Measurements from ENCODE around the gene OXCT1. TPM values are rescaled to one million over a fixed set of nuclear protein-coding genes. Genes with fewer than 3 reads are reported as not detected.

OXCT1 gene
- total RNA-seq, 1 experiment from 2014 or later = 14.2 TPM

DNA sequence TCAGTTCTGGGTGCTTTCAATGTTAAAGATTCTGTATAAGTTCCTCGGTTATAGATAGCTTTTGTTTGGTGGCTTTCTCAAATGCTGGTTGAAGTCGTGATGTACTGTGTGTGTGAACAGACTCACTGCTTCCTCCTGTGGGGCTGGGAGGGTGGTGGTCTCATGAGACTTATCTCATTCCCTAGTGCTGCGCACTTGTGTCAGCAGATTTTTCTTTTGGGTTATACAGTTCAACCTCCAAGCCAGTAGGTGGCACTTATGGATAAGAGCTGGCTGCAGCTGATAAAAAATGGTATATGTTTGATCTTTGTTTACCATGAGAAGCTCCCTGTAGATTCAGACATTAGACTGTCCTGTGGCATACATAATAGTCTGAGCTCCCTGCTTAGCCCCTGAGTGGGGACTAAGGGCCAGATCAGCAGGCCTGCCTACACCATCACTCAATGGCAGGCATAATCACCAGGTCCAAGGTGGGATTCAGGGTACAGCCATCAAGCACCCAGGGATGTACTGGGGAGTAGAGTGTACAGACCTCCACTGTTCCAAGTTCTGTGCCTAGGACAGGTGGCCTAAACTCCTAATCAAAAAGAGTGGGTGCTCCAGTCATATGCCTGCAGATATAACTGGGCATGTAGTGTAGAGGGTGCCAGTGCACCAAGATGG lies 174.2 kb downstream of the OXCT1 start:
- Mint-ChIP-seq H3K27me3 (ENCODE audit: unreplicated experiment) (no peaks in the 10 kb centered on the region), H3K9me3 (ENCODE audit: low read depth, unreplicated experiment) (no peaks in the 10 kb centered on the region), H3K27ac (ENCODE audit: unreplicated experiment) (no peak overlapping the region), H3K4me1 (ENCODE audit: low read depth, unreplicated experiment) (no peaks in the 10 kb centered on the region), H3K4me3 (ENCODE audit: low read depth, unreplicated experiment) (no peak overlapping the region), H3K36me3 (ENCODE audit: insufficient read depth, unreplicated experiment) (no peaks in the 10 kb centered on the region)
- TF ChIP-seq, protein P1, sequence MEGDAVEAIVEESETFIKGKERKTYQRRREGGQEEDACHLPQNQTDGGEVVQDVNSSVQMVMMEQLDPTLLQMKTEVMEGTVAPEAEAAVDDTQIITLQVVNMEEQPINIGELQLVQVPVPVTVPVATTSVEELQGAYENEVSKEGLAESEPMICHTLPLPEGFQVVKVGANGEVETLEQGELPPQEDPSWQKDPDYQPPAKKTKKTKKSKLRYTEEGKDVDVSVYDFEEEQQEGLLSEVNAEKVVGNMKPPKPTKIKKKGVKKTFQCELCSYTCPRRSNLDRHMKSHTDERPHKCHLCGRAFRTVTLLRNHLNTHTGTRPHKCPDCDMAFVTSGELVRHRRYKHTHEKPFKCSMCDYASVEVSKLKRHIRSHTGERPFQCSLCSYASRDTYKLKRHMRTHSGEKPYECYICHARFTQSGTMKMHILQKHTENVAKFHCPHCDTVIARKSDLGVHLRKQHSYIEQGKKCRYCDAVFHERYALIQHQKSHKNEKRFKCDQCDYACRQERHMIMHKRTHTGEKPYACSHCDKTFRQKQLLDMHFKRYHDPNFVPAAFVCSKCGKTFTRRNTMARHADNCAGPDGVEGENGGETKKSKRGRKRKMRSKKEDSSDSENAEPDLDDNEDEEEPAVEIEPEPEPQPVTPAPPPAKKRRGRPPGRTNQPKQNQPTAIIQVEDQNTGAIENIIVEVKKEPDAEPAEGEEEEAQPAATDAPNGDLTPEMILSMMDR (IDR thresholded peaks at IDR 0.05; ENCODE audit: unreplicated experiment) = no peak
- CTCF ChIA-PET = interaction anchor here (0.6 to 1.4 kb wide), 2 partner anchors 142 to 148 kb away, joined by 3 to 8 read pairs; no protein-coding TSS in a partner anchor
- no TSS peak for BruUV-seq (replicated peaks)
- no peak for DNase-seq
- intact Hi-C loops (cut with micrococcal nuclease; ENCODE audit: unreplicated experiment) = loop anchor here (1.0 kb wide), 1 partner anchor 147 kb away; no protein-coding TSS in a partner anchor

DNA sequence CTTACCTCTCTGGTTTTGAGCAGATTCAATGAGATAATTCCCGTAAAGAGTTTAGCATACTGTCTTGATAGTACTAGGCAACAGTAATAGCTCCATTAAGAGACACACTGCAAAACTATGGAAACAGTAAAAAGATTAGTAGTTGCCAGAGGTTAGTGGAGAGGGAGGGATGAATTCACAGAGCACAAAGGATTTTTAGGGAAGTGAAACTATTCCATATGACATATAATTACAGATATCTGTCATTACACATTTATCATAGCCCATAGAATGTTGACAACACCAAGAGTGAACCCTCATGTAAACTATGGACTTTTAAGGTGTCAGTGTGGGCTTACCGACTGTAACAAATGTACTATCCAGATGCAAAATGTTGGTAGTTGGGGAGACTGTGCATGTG lies 183.5 kb downstream of the OXCT1 start:
- CTCF ChIA-PET = no interaction called here
- H3K27me3 Mint-ChIP-seq (ENCODE audit: unreplicated experiment) = no peaks in the 10 kb centered on the region
- H3K27ac Mint-ChIP-seq (ENCODE audit: unreplicated experiment) = no peak overlapping the region
- H3K36me3 Mint-ChIP-seq (ENCODE audit: insufficient read depth, unreplicated experiment) = no peaks in the 10 kb centered on the region
- H3K9me3 Mint-ChIP-seq (ENCODE audit: low read depth, unreplicated experiment) = no peaks in the 10 kb centered on the region
- H3K4me3 Mint-ChIP-seq (ENCODE audit: low read depth, unreplicated experiment) = no peak overlapping the region
- TF ChIP-seq, protein P1 (IDR thresholded peaks at IDR 0.05; ENCODE audit: unreplicated experiment) = no peak
- no peak for DNase-seq
- H3K4me1 Mint-ChIP-seq (ENCODE audit: low read depth, unreplicated experiment) = no peaks in the 10 kb centered on the region
- intact Hi-C loops (cut with micrococcal nuclease; ENCODE audit: unreplicated experiment) = no loop called here
- BruUV-seq (replicated peaks) = no TSS peak

DNA sequence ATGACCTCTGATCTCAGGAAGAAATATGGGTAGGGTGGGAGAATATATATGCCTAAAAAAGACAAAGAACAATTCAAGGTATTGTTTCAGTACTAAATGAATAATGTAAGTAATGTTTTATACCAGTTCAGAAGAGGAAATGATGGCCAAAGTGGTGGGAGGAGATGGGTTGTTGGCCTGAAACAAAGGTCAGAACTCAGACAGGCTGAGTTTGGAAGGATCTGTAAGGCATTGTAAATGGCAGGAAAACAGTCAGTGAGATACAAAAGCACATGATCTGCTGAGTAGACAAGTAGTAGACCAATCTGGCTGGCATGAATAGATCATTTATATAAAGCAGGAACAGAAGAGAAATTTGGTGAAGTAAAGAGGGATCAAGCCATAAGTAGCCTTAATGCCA lies 184.0 kb downstream of the OXCT1 start:
- Mint-ChIP-seq H3K4me1 (ENCODE audit: low read depth, unreplicated experiment) (no peaks in the 10 kb centered on the region), H3K4me3 (ENCODE audit: low read depth, unreplicated experiment) (no peak overlapping the region), H3K27ac (ENCODE audit: unreplicated experiment) (no peak overlapping the region), H3K9me3 (ENCODE audit: low read depth, unreplicated experiment) (no peaks in the 10 kb centered on the region), H3K36me3 (ENCODE audit: insufficient read depth, unreplicated experiment) (no peaks in the 10 kb centered on the region), H3K27me3 (ENCODE audit: unreplicated experiment) (no peaks in the 10 kb centered on the region)
- BruUV-seq (replicated peaks) = no TSS peak
- intact Hi-C loops (cut with micrococcal nuclease; ENCODE audit: unreplicated experiment) = no loop called here
- DNase-seq = no peak
- CTCF ChIA-PET = no interaction called here
- TF ChIP-seq, protein P1 (IDR thresholded peaks at IDR 0.05; ENCODE audit: unreplicated experiment) = no peak

DNA sequence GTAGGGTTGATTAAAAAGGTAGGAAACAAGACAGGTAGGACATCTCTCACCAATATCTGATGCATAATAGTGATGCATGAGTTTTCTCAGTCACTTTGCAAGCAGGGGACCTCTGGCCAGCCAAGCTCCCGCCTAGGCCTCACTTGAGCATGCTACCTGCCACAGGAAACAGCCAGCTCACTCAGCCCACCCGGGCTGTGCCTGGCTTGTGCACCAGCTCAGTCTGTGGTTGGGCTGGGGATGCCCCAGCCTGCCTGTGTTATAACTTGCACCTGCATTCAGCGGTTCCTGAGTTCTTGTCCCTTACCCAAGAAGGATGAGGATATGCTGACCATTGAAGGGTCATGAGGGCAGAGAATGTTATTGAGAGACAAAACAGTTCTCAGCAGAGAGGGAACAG lies 187.0 kb downstream of the OXCT1 start:
- H3K4me3 Mint-ChIP-seq (ENCODE audit: low read depth, unreplicated experiment) = no peak overlapping the region
- CTCF ChIA-PET = no interaction called here
- TF ChIP-seq, protein P1 (IDR thresholded peaks at IDR 0.05; ENCODE audit: unreplicated experiment) = no peak
- no peaks in the 10 kb centered on the region for H3K9me3 Mint-ChIP-seq (ENCODE audit: low read depth, unreplicated experiment)
- no TSS peak for BruUV-seq (replicated peaks)
- intact Hi-C loops (cut with micrococcal nuclease; ENCODE audit: unreplicated experiment) = no loop called here
- no peak overlapping the region for H3K27ac Mint-ChIP-seq (ENCODE audit: unreplicated experiment)
- no peaks in the 10 kb centered on the region for H3K27me3 Mint-ChIP-seq (ENCODE audit: unreplicated experiment)
- DNase-seq = no peak
- H3K36me3 Mint-ChIP-seq (ENCODE audit: insufficient read depth, unreplicated experiment) = no peaks in the 10 kb centered on the region
- H3K4me1 Mint-ChIP-seq (ENCODE audit: low read depth, unreplicated experiment) = no peaks in the 10 kb centered on the region

Data from Calu3 (cell line).